Hepatocyte (in vitro differentiated cells): ENCODE data around the gene NRL.

Source experiments
- CTCF ChIP-seq: fragments of 200-600 bp; sonication (generic); IDR thresholded peaks from 2 replicates; pipeline ENCODE4 v1.5.1; 2016; ENCODE audit warnings: antibody characterized with exemption, mild to moderate bottlenecking; ENCODE audit not compliant: poor library complexity
- EZH2phosphoT487 ChIP-seq: fragments of 200-600 bp; sonication (generic); IDR thresholded peaks from one replicate; pipeline ENCODE4 v1.6.1; 2018; ENCODE audit warnings: antibody characterized with exemption, mild to moderate bottlenecking, low read depth, moderate library complexity; ENCODE audit not compliant: unreplicated experiment, severe bottlenecking

- TF ChIP-seq EZH2phosphoT487, result no peak
- no peak for TF ChIP-seq CTCF
Measured at GRCh38 chr14:24054324-24054641, 60.5 kb downstream of the NRL start.
